Fibroblast of lung (primary cell): ENCODE measurements around the gene GRID1.

Experiments
- EZH2 ChIP-seq: IDR thresholded peaks from 2 replicates; pipeline ENCODE4 v1.5.1; 2012; ENCODE audit warnings: low read length, control low read depth, mild to moderate bottlenecking; ENCODE audit errors: missing control alignments
- TF ChIP-seq, protein P1 (sequence below), 2 donors: IDR thresholded peaks in 1 of 2; conservative IDR thresholded peaks in 1 of 2; 1 replicate in 1 of 2; 2 replicates in 1 of 2; pipeline ENCODE4 v1.5.1; 2011 to 2012; ENCODE audit warnings: low read length in 2 of 2, control low read depth in 1 of 2, inconsistent platforms in 1 of 2, low read depth in 1 of 2, mild to moderate bottlenecking in 1 of 2

- TF ChIP-seq, protein P1, sequence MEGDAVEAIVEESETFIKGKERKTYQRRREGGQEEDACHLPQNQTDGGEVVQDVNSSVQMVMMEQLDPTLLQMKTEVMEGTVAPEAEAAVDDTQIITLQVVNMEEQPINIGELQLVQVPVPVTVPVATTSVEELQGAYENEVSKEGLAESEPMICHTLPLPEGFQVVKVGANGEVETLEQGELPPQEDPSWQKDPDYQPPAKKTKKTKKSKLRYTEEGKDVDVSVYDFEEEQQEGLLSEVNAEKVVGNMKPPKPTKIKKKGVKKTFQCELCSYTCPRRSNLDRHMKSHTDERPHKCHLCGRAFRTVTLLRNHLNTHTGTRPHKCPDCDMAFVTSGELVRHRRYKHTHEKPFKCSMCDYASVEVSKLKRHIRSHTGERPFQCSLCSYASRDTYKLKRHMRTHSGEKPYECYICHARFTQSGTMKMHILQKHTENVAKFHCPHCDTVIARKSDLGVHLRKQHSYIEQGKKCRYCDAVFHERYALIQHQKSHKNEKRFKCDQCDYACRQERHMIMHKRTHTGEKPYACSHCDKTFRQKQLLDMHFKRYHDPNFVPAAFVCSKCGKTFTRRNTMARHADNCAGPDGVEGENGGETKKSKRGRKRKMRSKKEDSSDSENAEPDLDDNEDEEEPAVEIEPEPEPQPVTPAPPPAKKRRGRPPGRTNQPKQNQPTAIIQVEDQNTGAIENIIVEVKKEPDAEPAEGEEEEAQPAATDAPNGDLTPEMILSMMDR (conservative IDR thresholded peaks at IDR 0.05 in 1 of 2, IDR thresholded peaks at IDR 0.05 in 1 of 2; ENCODE audit: low read depth in 1 of 2, low read length in 2 of 2) = no peak
- no peak for TF ChIP-seq EZH2
These were observed 198.3 kb downstream of the GRID1 start for GRCh38 chr10:86168256-86168655.
